SK-MEL-5 (cell line): ENCODE results near the gene TBCEL. TPM values are rescaled to one million over a fixed set of nuclear protein-coding genes. Genes with fewer than 3 reads are reported as not detected.
A peak's percentile ranks its signal among the peaks of the same experiment; 100 is the strongest.

Experiments used
- DNase-seq: peaks from one replicate; pipeline ENCODE4 v3.0.0-alpha.2; 2016; ENCODE audit warnings: low read depth, low spot score
- in situ Hi-C: cut with HindIII; loops from 2 replicates; pipeline ENCODE4 v1.10.0; 2016; ENCODE audit warnings: low sequenced_read_pairs, high pct_unique_total_duplicates, low pct_unique_long_range_greater_than_20kb
- polyA plus RNA-seq, 2 experiments: library from polyadenylated mRNA; depleted of rRNA; stranded (reverse); fragments of >200 nt; gene quantifications; 2 replicates each; pipeline ENCODE4 v1.2.3, GENCODE V29; 2015
- total RNA-seq: library from RNA; depleted of rRNA; stranded (reverse); fragments of >200 nt; shearing (Covaris generic); gene quantifications from 2 replicates; pipeline ENCODE4 v1.2.3, GENCODE V29; 2014; rRNA removed

TBCEL gene, protein sequence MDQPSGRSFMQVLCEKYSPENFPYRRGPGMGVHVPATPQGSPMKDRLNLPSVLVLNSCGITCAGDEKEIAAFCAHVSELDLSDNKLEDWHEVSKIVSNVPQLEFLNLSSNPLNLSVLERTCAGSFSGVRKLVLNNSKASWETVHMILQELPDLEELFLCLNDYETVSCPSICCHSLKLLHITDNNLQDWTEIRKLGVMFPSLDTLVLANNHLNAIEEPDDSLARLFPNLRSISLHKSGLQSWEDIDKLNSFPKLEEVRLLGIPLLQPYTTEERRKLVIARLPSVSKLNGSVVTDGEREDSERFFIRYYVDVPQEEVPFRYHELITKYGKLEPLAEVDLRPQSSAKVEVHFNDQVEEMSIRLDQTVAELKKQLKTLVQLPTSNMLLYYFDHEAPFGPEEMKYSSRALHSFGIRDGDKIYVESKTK
- 11.5 and 12.6 TPM in 2 replicates for total RNA-seq
- 7.9 and 9.7 TPM in 2 replicates for polyA plus RNA-seq (2015; cell fraction: cytosol; rRNA removed)
- polyA plus RNA-seq (2015; cell fraction: nucleus; rRNA removed) = 17.2 and 20.4 TPM in 2 replicates

- DNase-seq = peak; percentile 75
- in situ Hi-C loops = no loop called here
These were observed at the start of gene TBCEL for GRCh38 chr11:121023848-121024751. TSS of gene TBCEL (plus strand) at chr11:121024102. CDS start at chr11:121045691, 21,589 bp downstream.

- in situ Hi-C loops = no loop called here
- no peak for DNase-seq
These were observed 49.4 kb upstream of the TBCEL start for GRCh38 chr11:120974466-120974865.

GRCh38 chr11:120974965-120975364, 48.9 kb upstream of the TBCEL start:
- DNase-seq = no peak
- in situ Hi-C loops = no loop called here

- DNase-seq = no peak
- in situ Hi-C loops = no loop called here
These were observed 46.4 kb upstream of the TBCEL start for GRCh38 chr11:120977266-120978137.

- in situ Hi-C loops = no loop called here
- no peak for DNase-seq
These were observed 45.2 kb upstream of the TBCEL start for GRCh38 chr11:120978701-120979100.

GRCh38 chr11:120985718-120986569, 38.0 kb upstream of the TBCEL start:
- peak; percentile 9 for DNase-seq
- in situ Hi-C loops = no loop called here

GRCh38 chr11:120988603-120989002, 35.3 kb upstream of the TBCEL start:
- DNase-seq = no peak
- in situ Hi-C loops = no loop called here

DNA sequence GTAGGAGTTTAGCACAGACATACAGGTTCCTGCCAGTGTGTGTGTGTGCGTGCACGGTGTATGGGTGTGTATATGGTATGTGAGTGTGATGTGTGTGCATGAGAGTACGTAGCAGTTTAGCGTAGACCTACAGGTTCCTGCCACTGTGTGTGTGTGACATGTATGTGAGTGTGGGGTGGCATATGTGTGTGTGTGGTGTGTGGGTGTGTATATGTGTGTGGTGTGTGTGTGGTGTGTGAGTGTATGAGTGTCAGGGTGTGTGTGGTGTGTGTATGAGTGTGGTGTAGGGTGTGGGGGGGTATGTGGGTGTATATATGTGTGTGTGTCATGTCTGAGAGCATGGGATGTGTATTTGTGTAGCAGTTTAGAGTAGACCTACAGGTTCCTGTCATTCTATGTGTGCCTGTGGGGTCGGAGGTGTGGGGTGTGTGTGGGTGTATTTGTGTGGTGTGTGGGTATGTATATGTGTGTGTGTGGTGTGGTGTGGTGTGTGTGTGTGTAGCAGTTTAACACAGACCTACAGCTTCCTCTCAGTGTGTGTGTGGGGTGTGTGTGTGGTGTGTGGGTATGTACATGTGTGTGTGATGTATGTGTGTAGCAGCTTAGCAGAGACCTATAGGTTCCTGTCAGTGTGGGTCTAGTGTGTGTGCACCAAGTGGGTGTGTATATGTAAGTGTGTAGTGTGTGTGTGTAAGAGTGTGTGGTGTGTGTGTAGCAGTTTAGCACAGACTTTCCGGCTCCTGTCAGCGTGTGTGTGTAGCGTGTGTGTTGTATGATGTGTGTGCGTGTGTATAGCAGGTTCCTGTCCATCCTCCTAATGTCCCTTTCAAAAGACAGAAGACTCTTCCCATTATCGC, 31.8 kb upstream of the TBCEL start:
- in situ Hi-C loops = no loop called here
- no peak for DNase-seq

GRCh38 chr11:120994091-120994859, 29.6 kb upstream of the TBCEL start:
- DNase-seq = no peak
- in situ Hi-C loops = no loop called here

- DNase-seq = no peak
- in situ Hi-C loops = no loop called here
These were observed 28.7 kb upstream of the TBCEL start for GRCh38 chr11:120995184-120995583.

- no peak for DNase-seq
- in situ Hi-C loops = no loop called here
These were observed 26.9 kb upstream of the TBCEL start for GRCh38 chr11:120996973-120997372.

DNA sequence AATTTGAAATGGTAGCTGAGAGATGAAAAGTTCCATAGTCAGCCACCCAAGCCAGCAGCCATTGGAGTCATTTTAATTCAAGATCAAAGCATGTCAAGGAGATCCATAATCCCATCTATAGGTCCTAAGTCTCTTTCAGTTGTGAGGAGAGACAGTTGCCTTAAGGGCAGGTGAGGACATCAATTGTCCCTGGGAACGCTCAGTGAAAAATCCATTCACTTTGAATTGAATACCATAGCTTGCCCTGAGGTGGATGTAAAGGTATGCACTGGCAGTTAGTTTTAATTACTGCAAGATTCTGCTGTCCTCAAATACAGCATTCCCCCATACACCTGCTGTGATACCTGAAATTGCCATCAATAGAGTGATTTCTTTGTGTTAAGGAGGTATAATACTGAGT, 25.3 kb upstream of the TBCEL start:
- no peak for DNase-seq
- in situ Hi-C loops = no loop called here

GRCh38 chr11:121004206-121004840, 19.6 kb upstream of the TBCEL start:
- in situ Hi-C loops = no loop called here
- DNase-seq = no peak

GRCh38 chr11:121006922-121007321, 17.0 kb upstream of the TBCEL start:
- in situ Hi-C loops = no loop called here
- DNase-seq = no peak

- in situ Hi-C loops = no loop called here
- no peak for DNase-seq
These were observed 15.4 kb upstream of the TBCEL start for GRCh38 chr11:121008551-121008950.
